Duodenal mucosa (tissue), 2 donors: ENCODE measurements around the gene LMO4.

Source experiments
- H3K27ac ChIP-seq: one replicate; pipeline ENCODE4 v1.7.0; 2013; ENCODE audit warnings: low read depth, low read length
- H3K27me3 ChIP-seq, 2 donors: one replicate each; pipeline ENCODE4 v1.7.0; 2013; ENCODE audit warnings: low read length in 2 of 2, control low read depth in 1 of 2; ENCODE audit not compliant: insufficient read depth in 2 of 2, control insufficient read depth in 1 of 2
- H3K36me3 ChIP-seq, 2 donors: one replicate each; pipeline ENCODE4 v1.7.0; 2013; ENCODE audit warnings: low read length in 2 of 2, control low read depth in 1 of 2; ENCODE audit not compliant: insufficient read depth in 2 of 2, control insufficient read depth in 1 of 2
- H3K4me1 ChIP-seq, 2 donors: one replicate each; pipeline ENCODE4 v1.7.0; 2013; ENCODE audit warnings: low read length in 2 of 2, control low read depth in 1 of 2; ENCODE audit not compliant: insufficient read depth in 2 of 2, control insufficient read depth in 1 of 2
- H3K4me3 ChIP-seq, 2 donors: one replicate each; pipeline ENCODE4 v1.7.0; 2013; ENCODE audit warnings: low read length in 2 of 2, low read depth in 1 of 2
- H3K9ac ChIP-seq, 2 donors: one replicate each; pipeline ENCODE4 v1.7.0; 2013; ENCODE audit warnings: low read length in 2 of 2, low read depth in 1 of 2
- H3K9me3 ChIP-seq, 2 donors: one replicate each; pipeline ENCODE4 v1.7.0; 2013; ENCODE audit warnings: low read length in 2 of 2, control low read depth in 1 of 2; ENCODE audit not compliant: control insufficient read depth in 1 of 2

The LMO4 gene, protein sequence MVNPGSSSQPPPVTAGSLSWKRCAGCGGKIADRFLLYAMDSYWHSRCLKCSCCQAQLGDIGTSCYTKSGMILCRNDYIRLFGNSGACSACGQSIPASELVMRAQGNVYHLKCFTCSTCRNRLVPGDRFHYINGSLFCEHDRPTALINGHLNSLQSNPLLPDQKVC

DNA sequence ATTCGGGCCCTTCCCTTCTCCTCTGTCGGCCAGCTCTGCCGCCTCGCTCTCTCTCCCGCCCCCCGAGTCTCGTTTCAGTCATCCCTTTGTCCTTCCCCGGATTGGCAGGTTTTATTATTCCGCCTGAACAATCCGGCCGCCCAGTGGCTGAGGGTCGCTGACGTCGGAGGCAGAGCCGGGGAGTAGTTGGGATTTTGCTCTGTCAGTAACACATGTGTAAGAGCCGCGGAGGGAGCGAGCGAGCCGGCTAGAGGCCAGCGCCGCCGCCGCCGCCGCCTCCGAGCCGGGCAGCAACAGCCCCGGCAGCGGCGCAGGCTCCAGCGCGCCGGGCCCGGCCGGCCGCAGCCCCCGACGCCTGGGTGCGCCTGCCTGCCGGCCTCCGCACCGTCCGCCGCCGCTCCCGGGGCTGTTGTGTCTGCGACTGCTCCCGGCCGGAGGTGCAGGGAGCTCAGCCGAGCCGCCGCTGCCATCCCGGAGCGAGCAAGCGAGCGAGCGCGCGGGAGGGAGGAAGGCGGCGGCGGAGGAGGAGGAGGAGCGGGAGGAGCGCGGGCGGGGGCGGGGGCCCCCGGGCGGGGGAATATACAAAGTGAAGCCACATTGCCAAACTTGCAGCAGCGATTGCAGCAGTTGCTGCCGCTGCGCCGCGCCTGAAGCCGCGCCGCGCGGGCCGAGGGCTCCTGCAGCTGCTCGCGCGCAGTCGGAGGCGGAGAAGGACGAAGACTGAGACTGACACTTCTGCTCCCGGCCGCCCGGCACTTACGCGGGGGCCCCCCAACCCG is at the start of gene LMO4:
TSS of gene LMO4 (plus strand) at position 609 of the 779 bp plus-strand sequence. CDS start 3,136 bp downstream, outside the sequence.
- Histone ChIP-seq H3K4me1 (peaks cover 24 to 25% of the 10 kb centered on the region in 2 donors), H3K4me3 (peak within 1 kb of the TSS; percentile 85 to 88), H3K36me3 (no peaks in the 10 kb centered on the region), H3K9ac (peak within 1 kb of the TSS; percentile 83 to 85), H3K27ac (peak within 1 kb of the TSS; percentile 84), H3K27me3 (no peaks in the 10 kb centered on the region), H3K9me3 (no peaks in the 10 kb centered on the region)

DNA sequence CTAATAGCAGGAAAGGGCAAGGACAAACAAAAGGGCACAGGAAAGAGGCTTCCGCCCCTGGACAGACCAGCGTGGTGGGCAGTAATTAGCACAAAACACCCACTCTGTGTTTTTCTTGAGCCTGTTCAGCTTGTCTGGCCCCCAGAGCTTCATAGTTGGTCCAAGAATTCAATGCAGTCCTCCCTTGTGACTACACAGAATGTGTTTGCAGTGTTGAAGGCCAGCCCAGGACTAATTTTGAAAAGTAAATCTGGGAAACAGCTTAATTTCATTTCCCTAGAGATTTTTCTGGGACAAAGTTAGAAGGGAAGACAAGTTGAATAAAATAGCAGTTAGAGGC is 49.2 kb upstream of the LMO4 start:
- Histone ChIP-seq H3K27ac (no peak overlapping the region), H3K4me1 (no peaks in the 10 kb centered on the region), H3K4me3 (no peak overlapping the region), H3K9me3 (no peaks in the 10 kb centered on the region), H3K9ac (no peak overlapping the region), H3K27me3 (no peaks in the 10 kb centered on the region), H3K36me3 (no peaks in the 10 kb centered on the region)

DNA sequence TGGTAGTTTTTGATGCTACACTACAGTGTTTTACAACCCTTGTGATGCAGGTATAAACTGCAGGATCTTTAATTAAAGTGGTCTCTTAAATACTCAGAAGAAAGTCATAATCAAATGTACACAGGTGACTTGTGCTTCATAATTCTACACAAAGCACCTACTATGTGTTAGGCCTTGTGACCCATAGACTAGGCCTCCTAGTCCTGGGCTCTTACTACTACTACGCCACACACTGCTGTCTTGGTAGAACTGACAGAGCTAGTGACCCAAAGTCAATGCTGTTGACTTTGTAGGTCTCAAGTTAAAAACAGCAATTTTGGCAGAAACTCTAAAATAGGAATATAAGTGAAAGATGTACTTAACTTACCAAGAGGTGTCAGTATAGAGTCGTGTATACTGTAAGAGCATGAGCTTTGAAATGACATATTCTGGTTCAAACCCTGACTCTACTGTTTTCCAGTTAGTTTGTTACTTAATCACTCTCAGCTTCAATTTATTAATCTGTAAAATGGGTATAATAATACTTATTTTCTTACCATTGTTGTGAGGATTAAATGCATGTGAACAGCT is 48.6 kb upstream of the LMO4 start:
- no peak overlapping the region for H3K9ac ChIP-seq
- no peaks in the 10 kb centered on the region for H3K27me3 ChIP-seq
- no peak overlapping the region for H3K4me3 ChIP-seq
- H3K9me3 ChIP-seq, result no peaks in the 10 kb centered on the region
- H3K36me3 ChIP-seq, result no peaks in the 10 kb centered on the region
- H3K27ac ChIP-seq, result no peak overlapping the region
- no peaks in the 10 kb centered on the region for H3K4me1 ChIP-seq

DNA sequence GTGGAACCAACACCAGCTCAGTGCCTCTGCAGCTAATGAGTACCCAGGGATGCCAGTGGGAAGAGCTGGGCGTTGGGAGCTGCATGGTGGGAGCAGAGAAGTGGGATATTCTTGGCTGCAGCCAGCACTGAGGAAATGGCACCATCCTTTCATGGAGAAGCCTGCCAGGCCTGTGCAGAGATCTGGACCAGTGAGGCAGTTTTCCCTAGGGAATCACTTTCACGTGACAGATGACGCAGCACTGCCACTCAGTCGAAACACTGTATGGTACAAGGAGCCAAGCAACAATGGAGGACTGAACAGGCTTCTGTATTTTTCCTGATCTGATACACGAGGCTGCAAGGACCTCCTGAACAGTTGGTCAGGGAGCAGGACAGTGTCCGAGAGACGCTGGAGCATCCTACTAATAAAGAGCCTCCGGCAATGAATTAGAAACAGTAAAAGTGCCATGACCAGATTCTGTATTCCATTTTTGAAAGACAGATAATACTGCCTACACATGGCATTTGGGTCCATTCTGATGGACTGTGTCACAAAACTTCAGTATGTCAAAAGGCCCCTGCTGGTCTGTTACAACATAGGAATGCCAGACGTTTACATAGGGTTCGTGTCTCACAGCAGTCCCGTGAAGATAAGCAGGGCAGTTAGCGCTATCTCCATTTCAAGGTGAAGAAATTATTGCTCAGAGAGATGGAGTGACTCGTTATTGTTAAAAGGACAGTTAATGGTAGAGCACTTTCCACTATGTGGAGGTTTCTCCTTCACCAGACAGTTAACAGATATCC is 44.0 kb upstream of the LMO4 start:
- H3K27ac ChIP-seq, result no peak overlapping the region
- no peak overlapping the region for H3K4me3 ChIP-seq
- no peaks in the 10 kb centered on the region for H3K4me1 ChIP-seq
- no peaks in the 10 kb centered on the region for H3K36me3 ChIP-seq
- H3K9ac ChIP-seq, result no peak overlapping the region
- H3K27me3 ChIP-seq, result no peaks in the 10 kb centered on the region
- H3K9me3 ChIP-seq, result no peaks in the 10 kb centered on the region

DNA sequence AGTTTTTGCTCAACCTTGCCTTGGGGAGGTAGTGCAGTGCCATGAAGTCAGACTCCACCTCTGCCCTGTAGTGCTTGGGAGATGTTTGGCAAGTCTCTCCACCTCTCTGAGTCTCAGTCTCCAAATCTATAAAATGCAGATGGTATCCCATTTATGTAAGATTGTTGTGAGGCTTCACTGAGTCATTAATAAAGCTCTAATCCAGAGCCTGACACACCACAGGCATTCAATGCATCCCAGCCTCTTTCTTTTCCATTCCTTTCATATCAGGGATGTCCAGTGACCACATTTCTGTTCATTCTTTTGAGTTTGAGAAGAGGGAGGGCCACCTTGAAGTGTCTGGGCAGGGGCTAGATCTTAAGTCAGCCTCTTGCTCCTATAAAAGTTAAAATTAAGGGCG is 37.6 kb upstream of the LMO4 start:
- Histone ChIP-seq H3K27me3 (no peaks in the 10 kb centered on the region), H3K9ac (no peak overlapping the region), H3K4me1 (no peaks in the 10 kb centered on the region), H3K27ac (no peak overlapping the region), H3K4me3 (no peak overlapping the region), H3K36me3 (no peaks in the 10 kb centered on the region), H3K9me3 (no peaks in the 10 kb centered on the region)

DNA sequence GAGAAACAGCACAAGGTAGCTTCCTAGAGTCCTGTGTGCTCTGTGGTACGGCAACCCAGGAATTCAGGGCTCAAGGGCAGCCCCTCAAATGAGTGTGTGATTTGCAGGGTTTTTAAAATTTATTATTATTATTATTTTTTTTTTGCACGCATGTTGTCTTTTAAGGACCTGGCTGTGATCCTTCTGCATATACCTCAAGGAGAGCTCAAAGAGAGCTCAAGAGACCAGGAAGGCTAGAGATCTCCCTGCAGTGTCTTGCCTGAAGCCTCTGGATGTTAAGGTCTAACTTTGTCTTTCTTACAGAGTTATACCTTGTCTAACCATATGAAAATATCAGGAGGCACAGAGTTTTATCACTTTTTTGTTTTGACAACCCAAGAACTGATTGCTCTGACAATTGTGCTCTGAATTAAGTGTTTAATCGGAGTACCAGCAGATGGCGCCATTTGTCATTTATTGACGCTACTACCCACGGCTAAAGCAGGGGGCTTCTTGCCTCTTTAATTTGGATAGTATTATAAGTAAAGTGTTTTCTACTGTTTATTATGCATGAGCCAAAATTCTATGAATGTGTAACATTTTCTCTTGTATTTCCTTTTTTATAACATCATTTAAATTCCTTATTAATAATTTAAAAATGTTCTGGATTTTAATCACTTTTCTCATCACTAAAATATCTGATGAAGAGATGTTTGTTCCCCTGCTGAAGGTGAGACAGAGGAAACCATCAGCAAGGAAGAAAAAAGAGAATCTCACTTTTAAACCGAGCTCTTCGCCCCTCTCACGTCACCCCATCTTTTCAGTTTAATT is 35.8 kb upstream of the LMO4 start:
- Histone ChIP-seq H3K36me3 (no peaks in the 10 kb centered on the region), H3K4me1 (no peaks in the 10 kb centered on the region), H3K27me3 (no peaks in the 10 kb centered on the region), H3K9me3 (no peaks in the 10 kb centered on the region), H3K4me3 (no peak overlapping the region), H3K27ac (no peak overlapping the region), H3K9ac (no peak overlapping the region)

DNA sequence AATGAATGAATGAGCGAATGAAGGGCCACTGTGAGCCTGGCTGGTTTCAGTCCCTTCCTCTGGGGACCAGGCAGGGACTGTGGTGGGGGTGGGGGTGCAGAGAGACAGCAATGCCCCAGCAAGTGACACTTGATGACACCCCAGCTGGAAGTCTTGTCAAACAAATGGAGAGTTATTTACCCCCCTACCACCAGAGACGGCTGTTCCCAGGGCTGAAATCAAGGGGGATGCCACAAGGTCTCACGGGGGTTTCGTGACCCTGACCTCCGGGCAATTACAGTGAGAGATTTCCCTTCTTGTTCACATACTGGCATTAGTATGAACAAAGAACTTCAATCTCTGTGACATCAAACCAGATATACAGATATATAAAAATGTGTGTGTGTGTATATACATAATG is 34.0 kb upstream of the LMO4 start:
- no peaks in the 10 kb centered on the region for H3K9me3 ChIP-seq
- H3K4me1 ChIP-seq, result no peaks in the 10 kb centered on the region
- H3K27ac ChIP-seq, result no peak overlapping the region
- H3K27me3 ChIP-seq, result no peaks in the 10 kb centered on the region
- H3K4me3 ChIP-seq, result no peak overlapping the region
- H3K36me3 ChIP-seq, result no peaks in the 10 kb centered on the region
- H3K9ac ChIP-seq, result no peak overlapping the region

DNA sequence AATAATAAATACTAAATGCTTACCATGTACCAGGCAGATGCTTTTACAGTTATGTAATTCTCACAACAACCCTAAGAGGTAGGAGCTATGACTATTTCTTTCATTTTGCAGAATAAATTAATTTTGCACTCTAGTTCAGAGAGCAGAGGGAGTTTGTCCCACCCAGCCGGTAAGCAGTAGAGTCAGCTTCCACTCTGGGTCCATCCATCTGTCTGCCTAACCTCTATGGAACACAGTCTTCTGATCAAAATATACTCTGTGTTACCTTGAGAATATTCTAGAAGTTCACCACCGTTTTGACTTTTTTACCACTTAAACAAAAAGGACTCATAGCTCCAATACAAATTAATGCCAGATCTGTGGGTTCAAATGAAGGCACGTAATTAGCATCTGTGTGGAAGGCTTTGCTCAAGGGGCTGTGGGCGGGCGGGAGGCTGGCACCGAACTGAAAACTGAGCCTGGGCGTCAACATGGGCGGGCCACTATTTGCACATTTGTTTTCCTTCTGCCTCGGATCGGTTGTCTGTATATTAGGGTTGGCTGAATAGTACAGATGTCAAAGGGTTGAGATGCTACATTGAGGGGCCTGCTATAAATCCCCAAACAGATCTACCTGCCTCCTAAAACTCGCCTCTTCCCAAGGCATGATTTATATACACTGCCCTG is 33.1 kb upstream of the LMO4 start:
- H3K36me3 ChIP-seq, result no peaks in the 10 kb centered on the region
- H3K27ac ChIP-seq, result no peak overlapping the region
- H3K4me3 ChIP-seq, result no peak overlapping the region
- H3K9ac ChIP-seq, result no peak overlapping the region
- no peaks in the 10 kb centered on the region for H3K27me3 ChIP-seq
- no peaks in the 10 kb centered on the region for H3K9me3 ChIP-seq
- H3K4me1 ChIP-seq, result no peaks in the 10 kb centered on the region

DNA sequence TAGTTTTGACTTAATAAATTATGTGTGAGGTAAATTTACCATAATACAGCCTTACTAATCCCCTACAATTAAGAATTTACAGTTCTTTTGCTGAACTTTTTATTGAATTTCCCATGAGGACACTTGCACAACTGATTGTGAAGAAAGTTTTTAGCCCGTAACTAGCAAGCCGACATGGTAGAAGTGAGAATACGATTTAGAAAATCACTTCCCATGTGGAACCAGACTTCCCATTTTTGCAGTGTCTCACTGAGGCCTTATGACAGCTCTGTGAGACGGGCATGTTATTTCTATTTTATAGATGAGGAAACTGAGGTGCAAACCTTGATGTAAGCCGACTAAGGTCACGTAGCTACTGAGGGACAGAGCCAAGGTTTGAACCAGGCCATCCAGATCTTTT is 32.5 kb upstream of the LMO4 start:
- Histone ChIP-seq H3K4me1 (no peaks in the 10 kb centered on the region), H3K27me3 (no peaks in the 10 kb centered on the region), H3K9me3 (no peaks in the 10 kb centered on the region), H3K9ac (no peak overlapping the region), H3K27ac (no peak overlapping the region), H3K36me3 (no peaks in the 10 kb centered on the region), H3K4me3 (no peak overlapping the region)
